Activated naive CD4-positive, alpha-beta T cell treated with anti-CD3 and anti-CD28 coated beads, Interleukin-2, amount 50 U/mL, for 72 hours (primary cell): ENCODE data around the gene ZNF70. TPM values are rescaled to one million over a fixed set of nuclear protein-coding genes. Genes with fewer than 3 reads are reported as not detected.
A peak's percentile ranks its signal among the peaks of the same experiment; 100 is the strongest.

Experiments used
- ATAC-seq, 2 donors: fragments of 150-1000 bp; cut with Tn5 transposase; 2 replicates each; pipeline ENCODE4 v1.10.0; 2021; ENCODE audit warnings: mild to moderate bottlenecking in 2 of 2, moderate library complexity in 2 of 2
- DNase-seq, 2 donors: peaks; one replicate each; pipeline ENCODE4 v3.0.0; 2021 to 2022; ENCODE audit warnings: low spot score in 2 of 2
- H3K27ac Mint-ChIP-seq, 2 donors: one replicate each; pipeline ENCODE4 v1.8.0; 2022; ENCODE audit warnings: mild to moderate bottlenecking in 2 of 2, mixed read lengths in 2 of 2
- H3K36me3 Mint-ChIP-seq, 2 donors: one replicate each; pipeline ENCODE4 v1.8.0; 2022; ENCODE audit warnings: mixed read lengths in 2 of 2
- H3K9me3 Mint-ChIP-seq, 2 donors: one replicate each; pipeline ENCODE4 v1.8.0; 2022; ENCODE audit warnings: mixed read lengths in 2 of 2
- total RNA-seq, 2 donors: library from RNA; stranded (reverse); gene quantifications; one replicate each; pipeline ENCODE4 v1.2.3, GENCODE V29; 2022

ZNF70 gene
- total RNA-seq, result 1 to 10 TPM in 1 of 2 donors, under 1 TPM in 1; 0.32 to 2.0 TPM

DNA sequence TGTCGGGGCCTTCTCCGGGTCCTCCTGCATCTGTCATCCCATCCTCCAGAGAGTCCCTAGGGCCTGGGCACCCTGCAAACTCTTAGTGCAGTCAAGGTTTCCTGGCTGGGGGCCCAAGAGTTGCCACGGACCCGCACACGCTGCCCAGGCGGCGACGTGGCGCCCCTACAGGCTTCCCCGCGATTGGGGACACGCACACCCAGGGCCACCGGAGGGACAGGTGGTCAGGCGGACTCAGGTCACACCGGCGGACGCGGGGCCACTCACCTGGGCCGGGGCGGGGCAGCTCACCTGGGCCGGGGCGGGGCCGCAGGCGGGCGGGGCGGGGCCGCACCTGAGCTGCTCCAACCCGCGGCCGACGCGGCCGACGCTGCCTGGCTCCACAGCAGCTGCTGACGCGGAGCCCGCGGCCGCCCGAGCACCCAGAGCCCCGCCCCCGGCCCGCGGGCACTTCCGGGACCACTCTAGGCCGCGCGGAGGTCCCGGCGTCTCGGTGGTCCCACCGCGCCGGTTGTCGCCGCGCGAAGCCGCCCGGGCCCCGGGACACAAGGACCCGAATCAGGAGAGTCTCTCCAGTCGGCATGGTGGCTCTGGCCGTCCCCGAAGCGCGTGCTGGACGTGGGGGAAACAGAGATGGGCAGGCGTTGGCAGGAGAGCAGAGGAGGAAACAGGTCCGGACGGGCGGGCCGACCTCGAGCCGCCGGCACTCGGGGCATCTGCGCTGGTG lies at the start of gene ZNF70:
ZNF70 (minus strand) TSS at position 399 of the 727 bp plus-strand sequence. CDS start 5,972 bp downstream, outside the sequence.
- Mint-ChIP-seq H3K9me3 (no peaks in the 10 kb centered on the region), H3K27ac (peak within 1 kb of the TSS; percentile 68 to 85), H3K36me3 (no peaks in the 10 kb centered on the region)
- DNase-seq, result peak; percentile 72 to 85
- peak; percentile 96 to 100 for ATAC-seq

- H3K36me3 Mint-ChIP-seq, result peaks cover 4 to 30% of the 10 kb centered on the region in 2 donors
- DNase-seq, result no peak
These were observed 45.5 kb upstream of the ZNF70 start for GRCh38 chr22:23796461-23796860.

DNA sequence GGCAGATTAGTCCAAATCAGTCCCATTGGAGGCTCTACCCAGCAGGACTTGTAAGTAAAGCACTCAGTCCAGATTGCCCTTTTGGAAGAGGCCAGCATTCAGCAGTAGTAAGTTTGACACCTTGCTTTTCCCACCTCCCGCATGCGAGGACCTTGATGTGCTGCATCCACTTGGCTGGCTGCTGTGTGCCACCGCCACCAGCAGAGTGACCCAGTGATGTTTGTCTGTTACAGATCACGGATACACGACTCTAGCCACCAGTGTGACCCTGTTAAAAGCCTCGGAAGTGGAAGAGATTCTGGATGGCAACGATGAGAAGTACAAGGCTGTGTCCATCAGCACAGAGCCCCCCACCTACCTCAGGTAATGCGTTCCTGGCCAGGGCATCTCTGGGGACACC lies 42.4 kb upstream of the ZNF70 start:
- Mint-ChIP-seq H3K9me3 (no peaks in the 10 kb centered on the region), H3K36me3 (peaks cover 4 to 17% of the 10 kb centered on the region in 2 donors), H3K27ac (peak overlapping the region; percentile 15 to 51)
- no peak for DNase-seq
- no peak for ATAC-seq

More at GRCh38 chr22:23796461-23796860, 45.5 kb upstream of the ZNF70 start:
- no peak for ATAC-seq
- Mint-ChIP-seq H3K9me3 (no peaks in the 10 kb centered on the region), H3K27ac (peak overlapping the region in 1 of 2 donors; percentile 29)

GRCh38 chr22:23791738-23792645 lies 41.1 kb upstream of the ZNF70 start:
- no peaks in the 10 kb centered on the region for H3K9me3 Mint-ChIP-seq
- peaks cover 4 to 17% of the 10 kb centered on the region in 2 donors for H3K36me3 Mint-ChIP-seq
- DNase-seq, result no peak
- H3K27ac Mint-ChIP-seq, result peak overlapping the region; percentile 24 to 44
- no peak for ATAC-seq

DNA sequence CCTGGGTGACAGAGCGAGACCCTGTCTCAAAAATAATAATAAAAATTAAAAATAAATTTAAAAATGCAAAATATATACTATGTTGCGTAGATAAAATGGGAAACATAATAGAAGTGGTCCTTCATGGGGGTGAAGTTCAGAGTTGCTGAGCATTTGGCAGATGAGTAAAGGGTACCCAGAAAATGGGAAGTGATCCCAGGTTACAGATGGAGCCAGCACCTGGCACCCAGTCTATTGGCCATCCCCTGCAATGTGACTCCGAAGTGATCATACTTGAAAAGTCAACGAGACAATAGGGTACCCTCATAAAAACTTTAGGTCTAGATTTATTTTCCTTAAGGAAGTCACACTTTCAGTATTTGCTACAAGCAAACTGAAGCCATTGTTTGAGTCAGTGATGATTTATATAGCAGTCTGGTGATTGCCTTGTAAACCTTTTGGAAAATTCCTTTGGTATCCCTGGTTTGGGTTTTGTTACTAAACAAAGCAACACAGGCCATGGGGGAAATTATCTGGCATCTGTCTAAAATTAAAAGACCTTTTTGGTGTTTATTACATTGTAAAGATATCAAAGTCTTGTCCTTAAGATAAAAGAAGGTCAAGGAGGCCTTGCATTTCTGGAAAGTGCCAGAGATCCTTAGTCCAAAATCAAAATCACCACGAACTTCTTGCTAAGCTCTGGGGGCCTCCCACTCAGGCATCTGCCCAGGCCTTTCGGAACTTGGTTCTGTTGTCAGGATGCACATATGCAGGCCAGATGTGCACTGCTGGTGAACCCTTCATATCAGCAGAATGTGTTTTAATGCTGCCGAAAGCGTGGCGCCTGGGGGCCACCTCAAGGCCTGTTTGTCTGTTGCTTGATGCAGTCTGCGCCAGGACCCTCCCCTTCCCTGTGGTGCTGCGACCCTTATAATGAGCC lies 40.2 kb upstream of the ZNF70 start:
- DNase-seq, result no peak
- H3K9me3 Mint-ChIP-seq, result no peaks in the 10 kb centered on the region
- H3K36me3 Mint-ChIP-seq, result peaks cover 4 to 10% of the 10 kb centered on the region in 2 donors
- no peak overlapping the region for H3K27ac Mint-ChIP-seq
- no peak for ATAC-seq

DNA sequence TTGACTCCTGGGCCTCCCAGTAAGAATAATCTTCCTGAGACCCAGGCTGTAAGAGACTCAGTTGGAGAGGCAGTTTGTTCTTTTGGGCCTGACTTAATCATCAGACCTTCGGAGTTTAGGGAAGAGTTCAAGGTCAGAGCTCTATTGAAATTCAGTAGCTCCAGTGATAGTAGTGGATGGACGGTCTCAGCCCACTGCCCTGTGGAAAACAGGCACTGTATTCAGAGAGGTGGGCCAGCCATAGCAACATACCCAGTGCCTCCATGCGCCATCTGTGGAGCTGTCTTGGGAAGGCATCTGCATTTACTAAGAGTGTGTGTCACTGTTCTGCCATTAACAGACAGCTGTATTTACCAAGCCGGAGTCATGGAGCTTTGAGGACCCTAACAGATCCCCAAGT lies 38.7 kb upstream of the ZNF70 start:
- peaks cover 4 to 8% of the 10 kb centered on the region in 2 donors for H3K36me3 Mint-ChIP-seq
- ATAC-seq, result no peak
- H3K27ac Mint-ChIP-seq, result no peak overlapping the region
- no peak for DNase-seq
- H3K9me3 Mint-ChIP-seq, result no peaks in the 10 kb centered on the region

DNA sequence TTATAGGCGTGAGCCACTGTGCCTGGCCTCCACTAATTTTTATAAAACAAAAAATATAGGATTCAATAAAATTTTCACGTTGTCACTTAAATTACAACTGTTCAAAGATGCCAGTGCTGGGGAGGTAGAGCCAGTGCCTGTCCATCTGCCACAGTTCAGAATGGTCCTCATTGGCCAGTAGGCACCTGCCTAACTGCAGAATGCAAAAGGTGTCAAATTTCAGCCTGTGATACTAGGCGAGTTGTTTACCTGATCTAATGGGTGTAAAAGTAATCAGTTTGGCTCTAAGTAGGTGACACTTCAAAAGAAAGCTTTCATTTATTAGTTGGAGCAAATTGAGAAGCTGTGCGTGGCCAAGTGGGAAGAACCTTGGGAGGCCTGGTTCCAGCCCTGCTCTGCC lies 38.2 kb upstream of the ZNF70 start:
- Mint-ChIP-seq H3K27ac (peak overlapping the region in 1 of 2 donors; percentile 82), H3K36me3 (peaks cover 4 to 8% of the 10 kb centered on the region in 2 donors), H3K9me3 (no peaks in the 10 kb centered on the region)
- DNase-seq, result no peak
- no peak for ATAC-seq

GRCh38 chr22:23787910-23788309 lies 37.0 kb upstream of the ZNF70 start:
- Mint-ChIP-seq H3K27ac (peak overlapping the region; percentile 86 to 94), H3K9me3 (no peaks in the 10 kb centered on the region), H3K36me3 (peaks cover 0 to 1% of the 10 kb centered on the region in 2 donors)
- ATAC-seq (no peak), DNase-seq (no peak)

DNA sequence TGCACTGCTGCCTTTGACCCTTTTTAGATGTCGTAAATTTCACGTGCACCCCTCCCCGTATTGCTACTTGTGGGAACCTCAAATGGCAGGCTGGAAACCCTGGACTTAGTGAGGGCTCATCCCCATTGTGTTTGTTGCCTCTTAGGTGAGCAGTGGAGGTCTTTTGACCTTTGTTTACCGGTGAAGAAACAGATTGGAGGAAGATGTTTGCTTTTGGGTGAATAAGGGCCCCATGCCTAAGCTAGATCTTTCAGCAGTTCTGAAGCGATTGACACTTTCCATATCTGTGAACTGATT lies 36.6 kb upstream of the ZNF70 start:
- Mint-ChIP-seq H3K27ac (peak overlapping the region; percentile 86 to 94), H3K9me3 (no peaks in the 10 kb centered on the region), H3K36me3 (no peaks in the 10 kb centered on the region)
- ATAC-seq (peak in 1 of 2 donors; percentile 35), DNase-seq (no peak)

- Mint-ChIP-seq H3K9me3 (no peaks in the 10 kb centered on the region), H3K36me3 (no peaks in the 10 kb centered on the region), H3K27ac (peak within 1 kb of the TSS; percentile 94 to 98)
- ATAC-seq, result peak; percentile 84 to 86
- DNase-seq, result peak; percentile 86
These were observed 36.1 kb upstream of the ZNF70 start, which contains the start of gene SMARCB1 for GRCh38 chr22:23786752-23787599. Gene SMARCB1 (plus strand): TSS chr22:23786966. CDS start chr22:23787170, 204 bp downstream.

DNA sequence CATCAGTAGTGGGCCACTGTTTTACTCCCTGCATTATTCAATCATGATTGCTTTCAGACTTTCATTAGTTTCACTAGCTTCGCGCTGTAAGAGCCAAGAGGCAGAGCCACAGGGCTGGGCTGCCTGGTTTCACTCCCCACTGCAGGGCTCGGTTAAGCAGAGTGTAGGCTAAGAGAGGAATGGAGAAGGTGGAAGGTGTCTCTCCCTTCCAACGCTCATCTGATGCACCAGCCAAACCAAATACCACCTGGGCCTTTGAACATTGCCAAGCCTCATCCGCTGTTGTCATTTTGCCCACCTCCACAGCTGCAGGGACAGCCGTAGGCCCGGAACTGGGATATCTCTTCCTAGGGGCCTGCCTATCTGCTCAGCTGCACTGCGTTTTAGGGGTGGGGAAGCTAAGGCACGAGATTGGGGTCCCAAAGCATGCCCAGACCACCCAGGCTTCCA lies 35.4 kb upstream of the ZNF70 start:
- peak overlapping the region; percentile 94 to 98 for H3K27ac Mint-ChIP-seq
- peak in 1 of 2 donors; percentile 64 for DNase-seq
- H3K36me3 Mint-ChIP-seq, result no peaks in the 10 kb centered on the region
- no peaks in the 10 kb centered on the region for H3K9me3 Mint-ChIP-seq
- ATAC-seq, result peak; percentile 7 to 40

- Mint-ChIP-seq H3K27ac (peak overlapping the region in 1 of 2 donors; percentile 12), H3K9me3 (no peaks in the 10 kb centered on the region), H3K36me3 (no peaks in the 10 kb centered on the region)
- ATAC-seq (no peak), DNase-seq (no peak)
These were observed 33.4 kb upstream of the ZNF70 start for GRCh38 chr22:23784215-23784732.

DNA sequence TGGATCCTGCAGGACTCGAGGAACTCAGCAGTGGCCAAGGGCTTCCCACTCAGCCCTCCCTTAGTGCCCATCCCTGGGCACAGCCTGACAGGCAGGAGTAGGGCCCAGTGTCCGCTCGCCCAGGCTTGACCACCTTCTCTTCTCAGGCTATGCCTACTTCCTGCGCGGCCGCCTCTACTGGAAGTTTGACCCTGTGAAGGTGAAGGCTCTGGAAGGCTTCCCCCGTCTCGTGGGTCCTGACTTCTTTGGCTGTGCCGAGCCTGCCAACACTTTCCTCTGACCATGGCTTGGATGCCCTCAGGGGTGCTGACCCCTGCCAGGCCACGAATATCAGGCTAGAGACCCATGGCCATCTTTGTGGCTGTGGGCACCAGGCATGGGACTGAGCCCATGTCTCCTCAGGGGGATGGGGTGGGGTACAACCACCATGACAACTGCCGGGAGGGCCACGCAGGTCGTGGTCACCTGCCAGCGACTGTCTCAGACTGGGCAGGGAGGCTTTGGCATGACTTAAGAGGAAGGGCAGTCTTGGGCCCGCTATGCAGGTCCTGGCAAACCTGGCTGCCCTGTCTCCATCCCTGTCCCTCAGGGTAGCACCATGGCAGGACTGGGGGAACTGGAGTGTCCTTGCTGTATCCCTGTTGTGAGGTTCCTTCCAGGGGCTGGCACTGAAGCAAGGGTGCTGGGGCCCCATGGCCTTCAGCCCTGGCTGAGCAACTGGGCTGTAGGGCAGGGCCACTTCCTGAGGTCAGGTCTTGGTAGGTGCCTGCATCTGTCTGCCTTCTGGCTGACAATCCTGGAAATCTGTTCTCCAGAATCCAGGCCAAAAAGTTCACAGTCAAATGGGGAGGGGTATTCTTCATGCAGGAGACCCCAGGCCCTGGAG lies 32.6 kb upstream of the ZNF70 start:
- Mint-ChIP-seq H3K27ac (no peak overlapping the region), H3K36me3 (no peaks in the 10 kb centered on the region), H3K9me3 (no peaks in the 10 kb centered on the region)
- DNase-seq (no peak), ATAC-seq (no peak)

GRCh38 chr22:23782703-23783102 lies 31.8 kb upstream of the ZNF70 start:
- DNase-seq, result no peak
- Mint-ChIP-seq H3K9me3 (no peaks in the 10 kb centered on the region), H3K27ac (no peak overlapping the region), H3K36me3 (no peaks in the 10 kb centered on the region)
- ATAC-seq, result no peak
